CD8-positive, alpha-beta memory T cell (primary cell): Measurements from ENCODE around the gene NCCRP1. TPM values are rescaled to one million over a fixed set of nuclear protein-coding genes. Genes with fewer than 3 reads are reported as not detected.

Experiments used
- CTCF ChIA-PET: fragments of 350-600 bp; sonication (Branson Sonifier 250); formaldehyde crosslinking; loops from one replicate; lab custom pipeline; 2021; ENCODE audit warnings: antibody characterized with exemption; lab: Charles Lee
- POLR2A ChIA-PET: fragments of 350-600 bp; sonication (Branson Sonifier 250); formaldehyde crosslinking; loops from one replicate; lab custom pipeline; 2021; ENCODE audit warnings: antibody characterized with exemption; lab: Charles Lee
- DNase-seq, 5 donors: peaks; one replicate each; pipeline versions ENCODE4 v3.0.0 to v3.0.0-alpha.2; 2020 to 2022; ENCODE audit warnings: mixed read lengths in 1 of 5
- H3K27ac ChIP-seq: one replicate; pipeline ENCODE4 v1.7.0; 2013; ENCODE audit warnings: low read depth, mild to moderate bottlenecking, low read length, moderate library complexity
- H3K27me3 ChIP-seq: 2 replicates; pipeline ENCODE4 v1.7.0; 2013; ENCODE audit warnings: low read length, mild to moderate bottlenecking; ENCODE audit not compliant: insufficient read depth, poor library complexity, severe bottlenecking
- H3K36me3 ChIP-seq: 2 replicates; pipeline ENCODE4 v1.7.0; 2013; ENCODE audit warnings: mild to moderate bottlenecking, low read length, moderate library complexity; ENCODE audit not compliant: insufficient read depth
- H3K4me1 ChIP-seq: 2 replicates; pipeline ENCODE4 v1.7.0; 2013; ENCODE audit warnings: mild to moderate bottlenecking, low read length, moderate library complexity; ENCODE audit not compliant: insufficient read depth
- H3K4me3 ChIP-seq: 2 replicates; pipeline ENCODE4 v1.7.0; 2013; ENCODE audit warnings: mild to moderate bottlenecking, low read length
- H3K9me3 ChIP-seq: 2 replicates; pipeline ENCODE4 v1.7.0; 2013; ENCODE audit warnings: mild to moderate bottlenecking, low read length
- H3K27ac Mint-ChIP-seq, 8 donors: one replicate each; pipeline ENCODE4 v1.8.0; 2020 to 2021; ENCODE audit warnings: mixed read lengths in 8 of 8, mild to moderate bottlenecking in 6 of 8, inconsistent platforms in 3 of 8, moderate library complexity in 3 of 8
- H3K27me3 Mint-ChIP-seq, 2 donors: one replicate each; pipeline ENCODE4 v1.8.0; 2020 to 2021; ENCODE audit warnings: mixed read lengths in 2 of 2, mild to moderate bottlenecking in 1 of 2, moderate library complexity in 1 of 2
- H3K36me3 Mint-ChIP-seq, 3 donors: one replicate each; pipeline ENCODE4 v1.8.0; 2020 to 2021; ENCODE audit warnings: mixed read lengths in 3 of 3, inconsistent platforms in 1 of 3, mild to moderate bottlenecking in 1 of 3
- H3K4me1 Mint-ChIP-seq, 3 donors: one replicate each; pipeline ENCODE4 v1.8.0; 2020 to 2021; ENCODE audit warnings: mixed read lengths in 3 of 3, inconsistent platforms in 1 of 3, mild to moderate bottlenecking in 1 of 3
- H3K4me3 Mint-ChIP-seq, 7 donors: one replicate each; pipeline ENCODE4 v1.8.0; 2020 to 2021; ENCODE audit warnings: mixed read lengths in 7 of 7, mild to moderate bottlenecking in 6 of 7, moderate library complexity in 4 of 7, inconsistent platforms in 2 of 7
- H3K9me3 Mint-ChIP-seq, 5 donors: one replicate each; pipeline ENCODE4 v1.8.0; 2020 to 2022; ENCODE audit warnings: mixed read lengths in 5 of 5, mild to moderate bottlenecking in 3 of 5, moderate library complexity in 2 of 5, inconsistent platforms in 1 of 5
- polyA plus RNA-seq: library from polyadenylated mRNA; unstranded; fragments of 300-500 nt; fragmentation: Illumina TruSeq; gene quantifications from one replicate; pipeline ENCODE4 v1.2.3, GENCODE V29; 2021
- total RNA-seq, 2 experiments: library from RNA; stranded (reverse); gene quantifications; one replicate each; pipeline ENCODE4 v1.2.3, GENCODE V29; 2021

NCCRP1 gene
- total and polyA plus RNA-seq, 3 experiments from 2014 or later, result not detected

- H3K27me3 ChIP-seq, result no peaks in the 10 kb centered on the region
- POLR2A ChIA-PET, result no interaction called here
- DNase-seq, result no peak
- Mint-ChIP-seq H3K27ac (no peak overlapping the region), H3K27me3 (no peaks in the 10 kb centered on the region), H3K9me3 (no peaks in the 10 kb centered on the region), H3K4me1 (peaks cover 27 to 38% (median 32%) of the 10 kb centered on the region in 3 donors), H3K4me3 (no peak overlapping the region), H3K36me3 (peaks cover 0 to 12% (median 6%) of the 10 kb centered on the region in 3 donors)
- no peak overlapping the region for H3K27ac ChIP-seq
- no peaks in the 10 kb centered on the region for H3K36me3 ChIP-seq
- CTCF ChIA-PET, result no interaction called here
- no peaks in the 10 kb centered on the region for H3K9me3 ChIP-seq
- no peak overlapping the region for H3K4me3 ChIP-seq
- no peaks in the 10 kb centered on the region for H3K4me1 ChIP-seq
These were observed 42.1 kb upstream of the NCCRP1 start for GRCh38 chr19:39154629-39155100.

GRCh38 chr19:39155114-39155700, 41.6 kb upstream of the NCCRP1 start:
- H3K4me1 ChIP-seq, result no peaks in the 10 kb centered on the region
- no peaks in the 10 kb centered on the region for H3K27me3 ChIP-seq
- Mint-ChIP-seq H3K4me1 (peaks cover 29 to 41% (median 34%) of the 10 kb centered on the region in 3 donors), H3K36me3 (peaks cover 0 to 12% (median 6%) of the 10 kb centered on the region in 3 donors), H3K9me3 (no peaks in the 10 kb centered on the region), H3K27ac (no peak overlapping the region), H3K4me3 (no peak overlapping the region), H3K27me3 (no peaks in the 10 kb centered on the region)
- CTCF ChIA-PET, result no interaction called here
- no peaks in the 10 kb centered on the region for H3K36me3 ChIP-seq
- no peak for DNase-seq
- H3K4me3 ChIP-seq, result no peak overlapping the region
- H3K27ac ChIP-seq, result no peak overlapping the region
- H3K9me3 ChIP-seq, result no peaks in the 10 kb centered on the region
- POLR2A ChIA-PET, result no interaction called here

- DNase-seq, result no peak
- Mint-ChIP-seq H3K9me3 (no peaks in the 10 kb centered on the region), H3K27ac (no peak overlapping the region), H3K4me1 (peaks cover 33 to 45% (median 38%) of the 10 kb centered on the region in 3 donors), H3K4me3 (no peak overlapping the region), H3K27me3 (no peaks in the 10 kb centered on the region), H3K36me3 (peaks cover 0 to 13% (median 6%) of the 10 kb centered on the region in 3 donors)
- POLR2A ChIA-PET, result no interaction called here
- Histone ChIP-seq H3K4me3 (no peak overlapping the region), H3K27me3 (no peaks in the 10 kb centered on the region), H3K4me1 (no peaks in the 10 kb centered on the region), H3K36me3 (no peaks in the 10 kb centered on the region), H3K9me3 (no peaks in the 10 kb centered on the region), H3K27ac (no peak overlapping the region)
- CTCF ChIA-PET, result no interaction called here
These were observed 41.0 kb upstream of the NCCRP1 start for GRCh38 chr19:39155741-39156140.

GRCh38 chr19:39156326-39157230, 40.2 kb upstream of the NCCRP1 start:
- no peak overlapping the region for H3K4me3 Mint-ChIP-seq
- no peak for DNase-seq
- Histone ChIP-seq H3K9me3 (no peaks in the 10 kb centered on the region), H3K4me1 (no peaks in the 10 kb centered on the region), H3K36me3 (no peaks in the 10 kb centered on the region), H3K4me3 (no peak overlapping the region), H3K27ac (no peak overlapping the region), H3K27me3 (no peaks in the 10 kb centered on the region)
- H3K4me1 Mint-ChIP-seq, result peaks cover 29 to 47% (median 35%) of the 10 kb centered on the region in 3 donors
- CTCF ChIA-PET, result no interaction called here
- POLR2A ChIA-PET, result interaction anchor here (0.6 kb wide), 1 partner anchor 497 kb away, joined by 11 read pairs; no protein-coding TSS in a partner anchor
- peak overlapping the region in 1 of 8 donors; percentile 3 for H3K27ac Mint-ChIP-seq
- no peaks in the 10 kb centered on the region for H3K27me3 Mint-ChIP-seq
- peaks cover 0 to 13% (median 4%) of the 10 kb centered on the region in 3 donors for H3K36me3 Mint-ChIP-seq
- H3K9me3 Mint-ChIP-seq, result no peaks in the 10 kb centered on the region

- H3K4me3 Mint-ChIP-seq, result no peak overlapping the region
- Histone ChIP-seq H3K4me3 (no peak overlapping the region), H3K27ac (no peak overlapping the region), H3K36me3 (no peaks in the 10 kb centered on the region), H3K27me3 (no peaks in the 10 kb centered on the region), H3K4me1 (no peaks in the 10 kb centered on the region), H3K9me3 (no peaks in the 10 kb centered on the region)
- ChIA-PET POLR2A (interaction anchor here (0.6 kb wide), 1 partner anchor 497 kb away, joined by 11 read pairs; no protein-coding TSS in a partner anchor), CTCF (no interaction called here)
- no peaks in the 10 kb centered on the region for H3K27me3 Mint-ChIP-seq
- H3K27ac Mint-ChIP-seq, result peak overlapping the region in 3 of 8 donors; percentile 3 to 32 (median 11)
- no peak for DNase-seq
- H3K9me3 Mint-ChIP-seq, result no peaks in the 10 kb centered on the region
- H3K4me1 Mint-ChIP-seq, result peaks cover 30 to 47% (median 37%) of the 10 kb centered on the region in 3 donors
- peaks cover 0 to 14% (median 4%) of the 10 kb centered on the region in 3 donors for H3K36me3 Mint-ChIP-seq
These were observed 39.3 kb upstream of the NCCRP1 start for GRCh38 chr19:39157275-39157996.

- POLR2A ChIA-PET, result no interaction called here
- no peak for DNase-seq
- H3K4me1 Mint-ChIP-seq, result peaks cover 34 to 52% (median 40%) of the 10 kb centered on the region in 3 donors
- Histone ChIP-seq H3K27me3 (no peaks in the 10 kb centered on the region), H3K4me1 (no peaks in the 10 kb centered on the region), H3K9me3 (no peaks in the 10 kb centered on the region), H3K4me3 (no peak overlapping the region), H3K27ac (no peak overlapping the region), H3K36me3 (no peaks in the 10 kb centered on the region)
- H3K27ac Mint-ChIP-seq, result peak overlapping the region in 3 of 8 donors; percentile 11 to 69 (median 32)
- peaks cover 0 to 15% (median 4%) of the 10 kb centered on the region in 3 donors for H3K36me3 Mint-ChIP-seq
- H3K4me3 Mint-ChIP-seq, result no peak overlapping the region
- CTCF ChIA-PET, result no interaction called here
- no peaks in the 10 kb centered on the region for H3K27me3 Mint-ChIP-seq
- H3K9me3 Mint-ChIP-seq, result no peaks in the 10 kb centered on the region
These were observed 38.8 kb upstream of the NCCRP1 start for GRCh38 chr19:39157997-39158389.

GRCh38 chr19:39158646-39159260, 38.0 kb upstream of the NCCRP1 start:
- ChIA-PET CTCF (no interaction called here), POLR2A (no interaction called here)
- Histone ChIP-seq H3K36me3 (no peaks in the 10 kb centered on the region), H3K9me3 (no peaks in the 10 kb centered on the region), H3K27ac (no peak overlapping the region), H3K27me3 (no peaks in the 10 kb centered on the region), H3K4me1 (no peaks in the 10 kb centered on the region), H3K4me3 (no peak overlapping the region)
- Mint-ChIP-seq H3K27me3 (no peaks in the 10 kb centered on the region), H3K9me3 (no peaks in the 10 kb centered on the region), H3K4me3 (no peak overlapping the region), H3K36me3 (peaks cover 0 to 15% (median 4%) of the 10 kb centered on the region in 3 donors), H3K4me1 (peaks cover 34 to 51% (median 39%) of the 10 kb centered on the region in 3 donors), H3K27ac (peak overlapping the region in 3 of 8 donors; percentile 45 to 83 (median 56))
- DNase-seq, result peak in 1 of 5 donors; percentile 36
